Measurements from ENCODE around the gene TMEM59.
"Not testable (repeated sequence)": the region's sequence is repeated elsewhere in the genome, so short reads cannot be mapped to it uniquely, and the experiment has no call there.

The TMEM59 gene

GRCh38 chr1:54052934-54053744, at the start of gene TMEM59, which contains the start of gene TCEANC2:
TMEM59 (minus strand) TSS chr1:54053204; CDS start chr1:54053188, 16 bp downstream.
TCEANC2 (plus strand) TSS chr1:54053608; CDS start chr1:54054423, 815 bp downstream.
- peak; percentile 99 for DNase-seq

DNA sequence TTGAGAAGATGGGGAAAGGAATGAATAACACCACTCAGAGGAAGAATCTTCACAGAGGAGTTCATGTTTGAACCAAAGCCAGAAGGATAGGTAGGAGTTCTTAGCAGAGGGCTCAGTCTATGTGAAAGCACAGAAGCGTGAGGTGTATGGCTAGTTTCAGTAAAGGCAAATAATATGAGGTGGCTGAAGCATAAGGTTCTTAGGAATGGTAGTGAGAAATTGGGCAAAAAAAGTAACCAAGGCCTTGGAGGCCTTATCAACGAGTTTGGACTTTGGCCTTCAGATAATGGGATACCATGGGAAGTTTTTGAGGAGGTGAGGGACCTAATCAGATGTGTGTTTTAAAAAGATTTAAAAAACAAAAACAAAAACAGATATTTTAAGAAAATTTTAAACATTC, 47.5 kb upstream of the TMEM59 start:
- no peak for DNase-seq

DNA sequence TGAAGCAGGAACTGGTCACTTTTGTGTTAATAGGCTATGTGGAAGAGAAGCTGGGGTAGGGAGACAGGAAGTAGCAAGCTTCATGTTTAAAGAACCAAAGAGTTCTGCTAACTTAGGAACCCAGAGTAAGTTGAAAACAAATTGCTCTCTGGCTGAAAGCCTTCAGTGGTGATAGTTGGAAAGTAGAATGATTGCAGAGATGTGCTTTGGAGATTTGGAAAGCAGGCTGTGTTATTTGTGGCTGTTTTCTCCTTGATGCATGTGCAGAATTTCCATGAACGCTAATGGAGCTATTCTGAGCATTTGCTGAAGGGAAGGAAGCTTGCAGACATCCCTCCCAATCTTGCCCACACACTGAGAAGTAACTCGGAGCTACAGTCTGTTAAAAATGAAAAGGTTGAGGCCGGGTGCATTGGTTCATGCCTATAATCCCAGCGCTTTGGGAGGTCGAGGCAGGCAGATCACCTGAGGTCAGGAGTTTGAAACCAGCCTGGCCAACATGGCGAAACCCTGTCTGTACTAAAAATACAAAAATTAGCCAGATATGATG, 46.1 kb upstream of the TMEM59 start:
- DNase-seq = no peak

DNA sequence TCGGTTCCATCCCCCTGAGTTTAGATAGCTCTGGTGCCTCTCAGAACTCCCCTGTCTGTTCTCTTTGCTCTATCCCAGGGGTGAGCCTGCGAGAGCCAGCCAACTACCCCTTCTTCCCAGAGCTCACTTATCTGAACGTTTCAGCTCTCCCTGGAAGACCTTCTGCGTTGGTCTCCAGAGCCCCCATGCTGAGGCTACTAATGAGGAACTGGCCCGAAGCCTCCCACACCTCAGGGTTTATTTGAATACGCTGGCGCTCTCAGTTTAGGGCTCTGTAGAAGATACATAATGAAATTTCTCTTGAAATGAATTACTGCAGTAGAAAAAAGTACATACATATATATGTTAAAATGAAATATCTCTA, 43.9 kb upstream of the TMEM59 start:
- DNase-seq = peak; percentile 46

DNA sequence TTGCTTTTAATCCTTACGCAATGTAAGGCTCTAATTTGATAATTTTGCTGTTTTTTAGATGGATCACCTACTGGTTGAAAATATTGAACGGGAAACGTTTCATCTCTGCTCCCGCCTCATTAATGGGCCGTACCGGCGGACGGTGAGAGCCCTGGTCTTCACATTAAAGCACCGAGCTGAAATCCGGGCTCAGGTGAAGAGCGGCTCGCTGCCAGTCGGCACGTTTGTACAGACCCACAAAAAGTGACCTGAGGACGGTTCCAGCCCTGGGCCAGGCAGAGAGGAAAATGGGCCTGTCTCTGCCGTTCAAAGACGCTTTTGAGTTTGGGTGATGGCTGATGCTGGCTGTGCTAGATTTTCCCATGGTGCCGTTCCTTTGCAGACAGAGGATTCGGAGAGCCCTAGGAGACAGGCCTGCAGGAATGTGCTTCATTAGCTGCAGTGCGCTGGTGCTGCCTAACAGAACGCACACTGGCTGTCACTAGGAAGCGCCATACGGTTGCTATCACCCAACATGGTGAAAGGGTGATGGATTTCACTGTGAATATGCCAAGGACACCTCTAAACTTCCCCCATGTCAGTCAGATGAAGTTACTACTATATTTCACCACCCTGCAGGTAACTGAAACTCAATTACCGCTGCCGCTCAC, 43.3 kb upstream of the TMEM59 start:
- no peak for DNase-seq

- DNase-seq = peak; percentile 97
Observed at GRCh38 chr1:54095546-54096226, 42.7 kb upstream of the TMEM59 start.

GRCh38 chr1:54094730-54095105, 41.7 kb upstream of the TMEM59 start:
- not testable (repeated sequence) for DNase-seq

- no peak for DNase-seq
Observed at GRCh38 chr1:54094001-54094729, 41.2 kb upstream of the TMEM59 start.

DNA sequence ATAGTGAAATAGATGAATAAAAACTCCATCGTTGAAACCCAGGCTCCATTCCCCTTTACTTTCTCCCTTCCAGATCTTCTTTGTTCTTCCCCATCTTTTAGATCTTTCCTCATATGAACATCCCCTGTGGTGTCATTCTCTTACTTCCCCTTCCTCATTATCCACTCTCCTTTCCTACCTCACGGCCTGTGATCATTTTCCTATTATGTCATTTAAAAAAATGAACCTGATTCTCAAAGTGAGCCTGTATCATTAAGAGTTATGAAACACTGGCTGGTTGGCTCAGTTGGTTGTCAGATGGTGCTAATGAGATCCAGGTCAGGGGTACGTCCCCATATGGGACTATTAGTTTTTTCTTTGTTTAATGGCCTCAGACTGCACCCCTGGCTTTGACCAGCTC, 38.7 kb upstream of the TMEM59 start:
- DNase-seq = no peak

DNA sequence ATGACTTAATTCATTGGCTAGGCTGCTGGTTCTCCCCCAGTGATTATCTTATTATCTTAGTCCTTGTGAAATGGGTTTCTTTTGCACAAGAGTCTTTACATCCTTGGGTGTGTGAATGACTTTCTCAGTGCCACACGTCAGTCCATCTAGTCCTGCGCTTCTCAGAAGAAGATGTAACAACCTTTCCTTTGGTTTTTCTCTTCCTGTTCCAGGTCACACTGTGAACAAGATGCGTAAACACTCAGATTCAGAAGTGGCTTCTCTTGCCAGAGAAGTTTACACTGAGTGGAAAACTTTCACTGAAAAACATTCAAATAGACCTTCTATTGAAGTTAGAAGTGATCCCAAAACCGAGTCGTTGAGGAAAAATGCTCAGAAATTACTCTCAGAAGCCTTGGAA, 35.4 kb upstream of the TMEM59 start:
- DNase-seq = no peak

- DNase-seq = no peak
Observed at GRCh38 chr1:54086754-54087153, 33.8 kb upstream of the TMEM59 start.

DNA sequence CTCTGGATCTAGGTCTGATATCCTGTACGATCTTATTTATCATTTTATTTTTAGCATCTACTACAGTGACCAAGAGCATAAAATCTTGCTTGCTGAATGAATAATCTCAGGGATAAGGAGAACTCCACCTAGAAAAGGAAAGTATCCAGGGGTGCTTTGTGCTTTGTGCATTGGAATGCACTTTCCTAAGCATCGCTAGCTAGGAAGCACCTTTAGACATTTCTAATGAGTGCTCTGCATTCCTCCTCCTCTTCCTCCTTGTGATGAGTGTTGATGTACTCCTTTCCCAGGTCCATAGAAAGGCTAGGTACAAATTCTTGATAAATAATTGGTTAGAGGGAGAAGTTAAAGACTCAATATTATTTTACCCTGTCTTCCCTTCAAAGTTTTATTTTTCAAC, 31.8 kb upstream of the TMEM59 start:
- DNase-seq = no peak

DNA sequence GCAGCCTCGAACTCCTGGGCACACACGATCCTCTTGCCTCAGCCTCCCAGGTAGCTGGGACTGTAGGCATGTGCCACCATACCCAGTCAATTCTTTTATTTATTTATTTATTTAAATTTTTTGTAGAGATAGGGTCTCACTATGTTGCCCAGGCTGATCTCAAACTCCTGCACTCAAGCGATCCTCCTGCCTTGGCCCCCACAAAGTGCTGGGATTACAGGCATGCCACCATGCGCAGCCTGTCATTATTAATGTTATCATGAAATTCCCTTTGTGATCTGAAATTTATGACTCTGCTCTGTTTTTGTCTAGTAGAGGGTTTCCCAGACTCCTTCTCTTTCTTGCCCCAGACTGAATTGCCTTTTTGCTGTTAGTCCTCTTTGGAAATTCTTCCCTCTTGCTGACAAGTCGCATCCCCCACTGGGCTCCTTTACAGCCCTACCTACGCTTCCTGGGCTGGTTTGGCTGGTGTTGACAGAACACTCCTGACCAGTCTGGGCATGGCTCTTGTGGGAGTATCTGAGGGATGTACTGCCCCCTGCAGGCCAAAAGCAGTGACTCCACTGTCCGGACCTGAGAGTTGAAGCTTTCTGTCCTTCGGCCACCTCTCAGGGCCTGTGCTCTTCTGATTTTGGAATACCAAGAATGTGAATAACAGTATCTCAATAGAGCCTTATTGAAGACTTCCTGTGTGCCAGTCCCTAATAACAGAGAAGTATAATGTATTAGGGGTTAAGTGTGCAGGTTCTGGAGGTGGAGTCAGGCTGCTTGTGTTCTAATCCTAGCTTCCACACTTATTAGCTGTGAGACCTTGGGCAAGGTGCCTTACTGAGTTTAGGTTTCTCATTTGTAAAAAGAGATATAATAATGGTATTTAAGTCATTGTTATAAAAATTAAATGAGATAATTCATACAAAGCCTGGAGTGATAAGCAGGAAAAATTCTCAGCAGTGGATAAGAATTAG, 28.6 kb upstream of the TMEM59 start:
- DNase-seq = no peak

GRCh38 chr1:54080598-54081049, 27.6 kb upstream of the TMEM59 start:
- no peak for DNase-seq

GRCh38 chr1:54077359-54077758, 24.4 kb upstream of the TMEM59 start:
- DNase-seq = no peak

DNA sequence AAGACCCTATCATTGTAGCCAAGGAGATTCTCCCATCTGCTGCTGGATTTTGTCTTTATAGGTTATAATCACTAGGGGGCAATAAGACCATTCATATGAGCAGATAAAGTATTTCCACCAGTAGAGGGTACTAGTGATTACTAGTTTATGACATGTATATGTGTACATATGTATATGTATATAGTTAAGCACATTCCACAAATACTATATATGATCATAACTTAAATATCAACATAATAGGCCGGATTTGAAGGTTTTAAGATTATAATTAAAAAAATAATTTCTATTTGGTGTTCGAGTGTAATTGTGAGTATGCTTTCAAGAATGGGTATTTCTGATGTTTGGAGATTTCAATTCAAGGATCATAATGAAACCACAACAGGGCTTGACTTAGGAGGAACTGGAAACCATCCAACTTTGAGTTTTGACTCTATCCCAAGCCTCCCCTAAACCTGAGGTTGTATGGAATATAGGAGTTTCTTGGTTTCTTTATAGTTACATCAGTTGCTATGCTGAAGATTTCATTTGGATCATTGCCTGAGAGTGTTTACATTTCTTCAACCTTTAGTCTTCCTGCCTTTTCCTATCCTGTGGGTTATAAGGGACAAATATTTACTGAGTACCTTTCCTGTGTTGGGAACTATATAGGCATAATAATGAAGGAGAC, 17.3 kb upstream of the TMEM59 start:
- peak; percentile 42 for DNase-seq

GRCh38 chr1:54069791-54070170, 16.8 kb upstream of the TMEM59 start:
- no peak for DNase-seq

GRCh38 chr1:54064299-54064698, 11.3 kb upstream of the TMEM59 start:
- DNase-seq = no peak

DNA sequence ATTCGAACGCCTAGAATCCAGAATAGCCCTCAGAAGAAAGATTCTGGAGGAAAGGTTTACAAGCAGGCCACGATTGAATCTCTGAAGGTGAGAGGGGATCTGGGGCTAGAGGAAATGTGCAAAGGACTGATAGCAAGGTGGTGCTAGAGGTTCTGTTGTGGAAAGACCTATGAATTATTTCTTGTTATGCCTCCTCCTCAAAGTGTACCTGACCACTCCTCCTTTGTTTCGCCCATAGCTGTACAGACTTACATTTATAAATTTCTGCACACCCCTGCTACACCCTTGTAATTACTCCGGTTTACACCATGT, 1.4 kb upstream of the TMEM59 start:
- DNase-seq = peak; percentile 39

- DNase-seq = no peak
Observed at GRCh38 chr1:54053745-54054437, 887 bp upstream of the TMEM59 start.
